Measurements from ENCODE around the gene FBXO31. TPM values are rescaled to one million over a fixed set of nuclear protein-coding genes. Genes with fewer than 3 reads are reported as not detected.

The FBXO31 gene
- total RNA-seq, 1 donor from 2014 or later, result 5.8 TPM

GRCh38 chr16:87384162-87384874, 742 bp upstream of the FBXO31 start:
- no peak for DNase-seq (ENCODE audit: low spot score)
- peak overlapping the region; percentile 71 for H2AFZ ChIP-seq (replicated peaks)
- TF ChIP-seq EZH2 (IDR thresholded peaks at IDR 0.05) (peak; percentile 44), CTCF (IDR thresholded peaks at IDR 0.05) (no peak), EZH2phosphoT487 (IDR thresholded peaks at IDR 0.05) (no peak)

DNA sequence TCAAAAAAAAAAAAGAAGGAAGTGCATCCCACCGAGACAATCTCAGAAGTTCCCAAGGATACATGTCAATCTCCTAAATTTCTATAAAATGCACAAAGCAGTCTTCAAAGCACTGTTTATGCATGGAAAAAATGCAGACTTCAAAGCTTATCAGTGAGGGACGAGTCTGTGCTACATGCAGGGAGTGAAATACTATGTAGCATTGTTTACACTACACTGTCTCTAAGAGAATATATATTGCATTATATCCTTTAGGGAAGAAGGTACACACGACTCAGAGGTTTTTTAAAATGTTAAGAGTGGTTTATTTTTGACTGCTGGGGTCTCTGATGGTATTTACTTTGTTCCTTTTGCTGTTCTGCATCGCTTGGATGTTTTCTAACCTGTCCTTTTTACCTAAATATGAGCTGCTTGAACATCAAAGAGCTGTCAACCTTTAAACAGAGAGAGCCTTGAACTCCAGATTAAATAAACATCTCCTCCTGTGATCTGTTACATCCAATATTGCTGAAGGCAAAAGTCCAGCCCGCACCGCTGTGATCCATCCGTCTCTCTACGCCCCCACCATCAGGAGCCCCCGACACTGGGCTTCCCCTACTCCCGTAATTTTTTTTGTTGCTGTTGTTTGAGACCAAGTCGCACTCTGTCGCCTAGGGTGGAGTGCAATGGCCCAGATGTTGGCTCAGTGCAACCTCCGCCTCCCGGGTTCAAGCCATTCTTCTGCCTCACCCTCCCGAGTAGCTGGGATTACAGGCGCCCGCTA, 1.4 kb downstream of the FBXO31 start:
- Histone ChIP-seq H3K27me3 (no peaks in the 10 kb centered on the region), H2AFZ (replicated peaks) (no peak overlapping the region), H3K4me2 (peak overlapping the region; percentile 96), H3K9me3 (ENCODE audit: low read depth) (no peaks in the 10 kb centered on the region), H3K36me3 (no peaks in the 10 kb centered on the region), H4K20me1 (ENCODE audit: low read depth) (peaks cover 18% of the 10 kb centered on the region), H3K27ac (no peak overlapping the region), H3K9ac (peak overlapping the region; percentile 22), H3K4me1 (peaks cover 6% of the 10 kb centered on the region), H3K4me3 (peak overlapping the region; percentile 85), H3K79me2 (ENCODE audit: low read depth) (peaks cover 54% of the 10 kb centered on the region), H3F3A (ENCODE audit: low read depth) (peaks cover 22% of the 10 kb centered on the region)
- Mint-ChIP-seq H3K27me3 (ENCODE audit: insufficient read depth, low read depth) (peaks cover 13% of the 10 kb centered on the region), H3K9me3 (peaks cover 2% of the 10 kb centered on the region), H3K27ac (no peak overlapping the region), H3K4me3 (peak overlapping the region; percentile 85), H3K4me1 (peaks cover 35% of the 10 kb centered on the region), H3K36me3 (peaks cover 8% of the 10 kb centered on the region)
- TF ChIP-seq EZH2phosphoT487 (IDR thresholded peaks at IDR 0.05) (no peak), CTCF (IDR thresholded peaks at IDR 0.05) (no peak), EZH2 (IDR thresholded peaks at IDR 0.05) (no peak)
- DNase-seq (ENCODE audit: low spot score), result no peak

More at GRCh38 chr16:87384162-87384874, 742 bp upstream of the FBXO31 start:
- H3K36me3 Mint-ChIP-seq, result peaks cover 2% of the 10 kb centered on the region
- H3K27ac Mint-ChIP-seq, result peak overlapping the region; percentile 97
- Histone ChIP-seq H3K9ac (peak overlapping the region; percentile 29), H4K20me1 (ENCODE audit: low read depth) (peaks cover 18% of the 10 kb centered on the region), H3K27ac (peak overlapping the region; percentile 92), H3K27me3 (no peaks in the 10 kb centered on the region), H3K9me3 (ENCODE audit: low read depth) (no peaks in the 10 kb centered on the region), H3K4me1 (peaks cover 11% of the 10 kb centered on the region), H3K4me2 (peak overlapping the region; percentile 77), H3K79me2 (ENCODE audit: low read depth) (peaks cover 35% of the 10 kb centered on the region), H3F3A (ENCODE audit: low read depth) (peaks cover 32% of the 10 kb centered on the region), H3K36me3 (no peaks in the 10 kb centered on the region), H3K4me3 (peak overlapping the region; percentile 85)
- H3K9me3 Mint-ChIP-seq, result peaks cover 2% of the 10 kb centered on the region
- peak overlapping the region; percentile 90 for H3K4me3 Mint-ChIP-seq
- peaks cover 10% of the 10 kb centered on the region for H3K27me3 Mint-ChIP-seq (ENCODE audit: insufficient read depth, low read depth)
- peaks cover 51% of the 10 kb centered on the region for H3K4me1 Mint-ChIP-seq

GRCh38 chr16:87380881-87381280, 2.7 kb downstream of the FBXO31 start:
- Histone ChIP-seq H3K9ac (no peak overlapping the region), H3K36me3 (no peaks in the 10 kb centered on the region), H3K27ac (no peak overlapping the region), H3K9me3 (ENCODE audit: low read depth) (no peaks in the 10 kb centered on the region), H3K4me1 (peaks cover 6% of the 10 kb centered on the region), H3K4me2 (no peak overlapping the region), H3K4me3 (no peak overlapping the region), H3F3A (ENCODE audit: low read depth) (peaks cover 17% of the 10 kb centered on the region), H4K20me1 (ENCODE audit: low read depth) (peaks cover 18% of the 10 kb centered on the region), H3K27me3 (no peaks in the 10 kb centered on the region), H3K79me2 (ENCODE audit: low read depth) (peaks cover 63% of the 10 kb centered on the region), H2AFZ (replicated peaks) (no peak overlapping the region)
- Mint-ChIP-seq H3K4me3 (peak overlapping the region; percentile 85), H3K4me1 (peaks cover 30% of the 10 kb centered on the region), H3K36me3 (peaks cover 8% of the 10 kb centered on the region), H3K9me3 (peaks cover 2% of the 10 kb centered on the region), H3K27ac (no peak overlapping the region), H3K27me3 (ENCODE audit: insufficient read depth, low read depth) (peaks cover 13% of the 10 kb centered on the region)
- no peak for DNase-seq (ENCODE audit: low spot score)
- TF ChIP-seq EZH2phosphoT487 (IDR thresholded peaks at IDR 0.05) (no peak), CTCF (IDR thresholded peaks at IDR 0.05) (no peak), EZH2 (IDR thresholded peaks at IDR 0.05) (no peak)

Measured in neural progenitor cell (in vitro differentiated cells).